Stomach (tissue), 4 donors: ENCODE data around the gene ANKRD62.

ENCODE experiments used
- POLR2A ChIP-seq, 4 donors: fragments of 450-650 bp; IDR thresholded peaks; one replicate each; pipeline ENCODE4 v1.6.1; 2016; ENCODE audit warnings: antibody characterized with exemption in 4 of 4, control low read depth in 2 of 4, mild to moderate bottlenecking in 1 of 4, moderate library complexity in 1 of 4
- POLR2AphosphoS5 ChIP-seq, 3 donors: sonication (generic); formaldehyde crosslinking; IDR thresholded peaks; one replicate each; pipeline ENCODE4 v1.6.1; 2016; ENCODE audit warnings: antibody characterized with exemption in 3 of 3
- TF ChIP-seq, protein P1 (sequence below), 7 experiments: fragments of 450-650 bp in 4 of 7; fragments of 200-600 bp in 3 of 7; sonication (generic) in 3 of 7; IDR thresholded peaks; one replicate each; pipeline ENCODE4 v1.5.1; 2016 to 2019; ENCODE audit warnings: antibody characterized with exemption in 7 of 7, control low read depth in 2 of 7, mild to moderate bottlenecking in 1 of 7

DNA sequence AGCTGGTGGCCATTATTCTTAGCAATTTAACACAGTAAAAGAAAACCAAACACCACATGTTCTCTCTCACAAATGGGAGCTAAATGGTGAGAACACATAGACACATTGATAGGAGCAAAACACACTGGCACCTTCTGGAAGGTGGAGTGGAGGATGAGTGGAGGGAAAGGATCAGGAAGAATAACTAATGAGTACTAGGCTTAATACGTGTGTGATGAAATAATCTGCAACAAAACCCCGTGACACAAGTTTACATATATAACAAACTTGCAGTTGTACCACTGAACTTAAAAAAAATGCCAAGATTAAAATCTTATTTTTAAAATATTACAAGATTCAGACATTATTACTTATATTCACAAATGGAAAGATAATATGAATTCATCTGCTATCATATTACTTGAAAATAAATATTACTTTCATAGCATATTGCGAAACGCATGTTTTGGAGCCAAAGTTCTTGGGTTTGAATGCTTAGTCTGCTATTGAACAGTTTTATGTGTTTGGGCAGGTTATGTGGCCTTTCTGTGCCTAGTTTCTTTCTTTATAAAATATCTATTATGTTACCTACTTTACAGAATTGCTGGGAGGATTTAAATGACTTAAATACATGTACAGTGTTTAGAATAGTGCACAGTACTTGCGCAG lies 20.5 kb downstream of the ANKRD62 start:
- TF ChIP-seq, protein P1, sequence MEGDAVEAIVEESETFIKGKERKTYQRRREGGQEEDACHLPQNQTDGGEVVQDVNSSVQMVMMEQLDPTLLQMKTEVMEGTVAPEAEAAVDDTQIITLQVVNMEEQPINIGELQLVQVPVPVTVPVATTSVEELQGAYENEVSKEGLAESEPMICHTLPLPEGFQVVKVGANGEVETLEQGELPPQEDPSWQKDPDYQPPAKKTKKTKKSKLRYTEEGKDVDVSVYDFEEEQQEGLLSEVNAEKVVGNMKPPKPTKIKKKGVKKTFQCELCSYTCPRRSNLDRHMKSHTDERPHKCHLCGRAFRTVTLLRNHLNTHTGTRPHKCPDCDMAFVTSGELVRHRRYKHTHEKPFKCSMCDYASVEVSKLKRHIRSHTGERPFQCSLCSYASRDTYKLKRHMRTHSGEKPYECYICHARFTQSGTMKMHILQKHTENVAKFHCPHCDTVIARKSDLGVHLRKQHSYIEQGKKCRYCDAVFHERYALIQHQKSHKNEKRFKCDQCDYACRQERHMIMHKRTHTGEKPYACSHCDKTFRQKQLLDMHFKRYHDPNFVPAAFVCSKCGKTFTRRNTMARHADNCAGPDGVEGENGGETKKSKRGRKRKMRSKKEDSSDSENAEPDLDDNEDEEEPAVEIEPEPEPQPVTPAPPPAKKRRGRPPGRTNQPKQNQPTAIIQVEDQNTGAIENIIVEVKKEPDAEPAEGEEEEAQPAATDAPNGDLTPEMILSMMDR (IDR thresholded peaks at IDR 0.05), result no peak
- TF ChIP-seq POLR2A (IDR thresholded peaks at IDR 0.05), result no peak
- TF ChIP-seq POLR2AphosphoS5 (IDR thresholded peaks at IDR 0.05), result no peak
